HG03280 (cell line): ENCODE data around the gene FASTKD1.
A peak's percentile ranks its signal among the peaks of the same experiment; 100 is the strongest.
"Not testable (repeated sequence)": the region's sequence is repeated elsewhere in the genome, so short reads cannot be mapped to it uniquely, and the experiment has no call there.

ENCODE experiments used
- ATAC-seq: cut with Tn5 transposase; IDR thresholded peaks from one replicate; pipeline ENCODE4 v1.9.1; 2021; ENCODE audit warnings: mild to moderate bottlenecking, moderate library complexity; ENCODE audit not compliant: unreplicated experiment

The FASTKD1 gene

DNA sequence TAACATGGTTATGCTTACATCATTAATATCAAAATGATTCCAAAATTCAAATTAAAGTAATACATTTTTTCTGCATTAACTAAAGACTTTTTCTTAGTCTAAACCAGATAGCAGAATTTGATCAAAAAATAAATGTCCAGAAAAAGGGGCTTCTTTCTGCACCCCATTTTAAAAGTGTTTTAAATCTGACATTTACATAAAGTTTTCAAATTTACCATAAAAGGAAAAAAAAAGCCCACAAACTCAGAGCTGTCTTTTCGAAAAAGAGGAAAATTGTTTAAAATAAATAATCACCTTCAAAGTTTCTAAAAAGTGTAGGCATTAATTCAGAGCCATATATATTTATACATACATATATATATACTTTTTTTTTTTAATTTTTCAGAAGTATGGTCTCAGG is 1.5 kb downstream of the FASTKD1 start:
- no peak for ATAC-seq

DNA sequence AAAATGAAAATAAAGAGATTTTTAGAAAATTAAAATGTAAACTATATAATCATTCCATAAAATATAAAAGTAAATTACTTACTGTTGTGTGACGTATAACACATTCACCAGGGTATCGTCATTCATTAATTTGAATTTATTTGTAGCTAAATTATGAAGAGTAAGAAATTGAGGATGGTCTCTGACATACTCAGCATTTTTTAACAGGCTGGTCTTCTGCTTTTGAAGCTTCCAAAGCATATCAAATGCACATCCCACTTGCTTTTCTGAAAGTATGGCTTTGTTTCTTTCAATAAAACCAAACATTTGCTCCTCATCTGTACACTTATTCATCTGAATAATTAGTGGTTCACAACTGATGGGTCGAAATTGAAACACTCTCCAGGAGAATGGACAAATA is 2.1 kb downstream of the FASTKD1 start:
- no peak for ATAC-seq

DNA sequence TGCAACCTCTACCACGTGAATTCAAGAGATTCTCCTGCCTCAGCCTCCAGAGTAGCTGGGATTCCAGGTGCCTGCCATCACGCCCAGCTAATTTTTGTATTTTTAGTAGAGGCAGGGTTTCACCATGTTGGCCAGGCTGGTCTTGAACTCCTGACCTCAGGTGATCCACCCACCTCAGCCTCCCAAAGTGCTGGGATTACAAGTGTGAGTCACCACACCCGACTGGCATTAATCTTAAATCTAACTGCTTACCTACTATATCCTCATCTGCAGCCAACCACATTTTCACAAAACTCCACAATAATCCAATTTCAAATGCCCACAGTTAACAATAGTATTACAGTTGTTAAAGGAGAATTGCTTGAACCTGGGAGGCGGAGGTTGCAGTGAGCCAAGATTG is 2.9 kb downstream of the FASTKD1 start:
- ATAC-seq: not testable (repeated sequence)

- ATAC-seq: no peak
These were observed 3.7 kb downstream of the FASTKD1 start for GRCh38 chr2:169569948-169570347.

GRCh38 chr2:169565686-169566085 is 8.0 kb downstream of the FASTKD1 start:
- ATAC-seq: no peak

- ATAC-seq: no peak
These were observed 11.1 kb downstream of the FASTKD1 start for GRCh38 chr2:169562519-169562918.

DNA sequence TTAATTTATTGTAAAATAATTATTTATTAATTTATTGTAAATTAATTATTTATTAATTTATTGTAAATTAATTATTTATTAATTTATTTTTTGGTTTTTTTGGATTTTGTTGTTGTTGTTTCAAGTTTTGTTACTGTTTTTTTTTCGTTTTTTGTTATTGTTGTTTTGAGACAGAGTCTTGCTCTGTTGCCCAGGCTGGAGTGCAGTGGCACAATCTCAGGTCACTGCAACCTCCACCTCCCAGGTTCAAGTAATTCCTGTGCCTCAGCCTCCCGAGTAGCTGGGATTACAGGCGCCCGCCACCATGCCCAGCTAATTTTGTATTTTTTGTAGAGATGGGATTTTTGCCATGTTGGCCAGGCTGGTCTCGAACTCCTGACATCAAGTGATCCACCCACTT is 11.6 kb downstream of the FASTKD1 start:
- ATAC-seq: not testable (repeated sequence)

DNA sequence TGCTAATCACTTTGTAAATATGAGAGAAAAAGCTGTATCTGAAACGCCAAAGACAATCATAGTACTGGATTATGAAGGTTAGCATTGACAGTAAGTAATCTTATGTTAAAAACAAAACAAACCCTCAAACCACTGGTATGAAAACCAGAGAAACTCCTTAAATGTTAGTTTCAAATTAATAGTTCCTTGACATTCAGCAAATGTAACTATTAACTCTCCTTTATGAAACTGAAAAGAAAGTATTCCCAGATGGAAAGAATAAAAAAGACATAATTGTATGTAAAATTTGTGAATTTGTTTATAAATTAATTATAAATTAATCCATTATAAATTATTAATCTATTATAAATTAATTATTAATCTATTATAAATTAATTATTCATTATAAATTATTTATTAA is 12.3 kb downstream of the FASTKD1 start:
- ATAC-seq: no peak

DNA sequence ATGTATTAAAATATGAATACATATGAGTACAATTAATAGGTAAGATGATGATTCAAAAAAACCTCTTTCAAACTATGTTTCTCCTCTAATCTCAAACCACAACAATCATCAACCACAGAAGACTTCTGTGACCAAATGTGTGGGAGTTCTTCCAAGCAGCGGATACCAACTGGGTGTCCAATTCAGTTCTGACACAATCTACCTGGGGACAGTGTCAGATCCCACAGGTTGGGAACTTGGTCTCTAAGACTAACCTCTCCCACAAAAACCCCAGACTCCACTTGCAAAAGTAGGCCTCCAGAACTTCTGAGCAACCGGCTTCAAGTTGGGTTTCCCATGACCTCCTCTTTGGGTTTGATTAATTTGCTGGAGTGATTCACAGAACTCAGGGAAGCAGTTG is 26.9 kb downstream of the FASTKD1 start:
- ATAC-seq: no peak

- no peak for ATAC-seq
These were observed 31.2 kb downstream of the FASTKD1 start for GRCh38 chr2:169542433-169542832.

GRCh38 chr2:169540146-169540545 is 33.5 kb downstream of the FASTKD1 start:
- no peak for ATAC-seq

DNA sequence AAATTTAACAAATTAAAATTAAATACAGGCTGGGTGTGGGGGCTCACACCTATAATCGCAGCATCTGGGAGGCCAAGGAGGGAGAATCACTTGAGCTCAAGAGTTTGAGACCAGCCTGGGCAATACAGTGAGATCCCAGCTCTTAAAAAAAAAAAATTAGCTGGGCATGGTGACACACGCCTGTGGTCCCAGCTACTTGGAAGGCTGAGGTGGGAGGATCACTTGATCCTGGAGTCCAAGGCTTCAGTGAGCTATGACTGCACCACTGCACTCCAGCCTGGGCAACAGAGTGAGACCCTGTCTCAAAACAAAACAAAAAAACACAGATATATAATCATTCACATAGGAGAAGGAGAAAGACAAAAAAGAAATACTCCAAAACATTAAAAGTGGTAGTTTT is 34.2 kb downstream of the FASTKD1 start:
- ATAC-seq: not testable (repeated sequence)

DNA sequence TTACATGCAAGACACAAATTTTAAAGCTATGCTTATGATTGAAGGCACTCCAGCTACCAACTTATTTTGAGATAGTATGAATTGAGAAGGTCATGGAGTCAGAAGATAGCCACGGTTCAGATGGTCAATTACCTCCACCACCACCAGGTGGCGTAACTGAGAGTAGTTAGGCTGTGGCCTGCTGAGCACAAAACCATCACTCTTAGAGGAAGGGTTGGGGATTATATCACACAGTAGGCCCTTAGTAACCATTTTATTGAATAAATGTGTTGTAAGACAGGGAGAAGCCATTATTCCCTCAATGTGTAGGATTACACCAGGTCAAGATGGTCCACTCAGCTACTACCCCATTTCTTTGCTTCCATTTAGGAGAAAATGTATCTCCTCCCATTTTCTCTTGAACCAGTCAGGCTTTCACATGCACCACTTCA is 45.4 kb downstream of the FASTKD1 start:
- ATAC-seq: peak; percentile 97

DNA sequence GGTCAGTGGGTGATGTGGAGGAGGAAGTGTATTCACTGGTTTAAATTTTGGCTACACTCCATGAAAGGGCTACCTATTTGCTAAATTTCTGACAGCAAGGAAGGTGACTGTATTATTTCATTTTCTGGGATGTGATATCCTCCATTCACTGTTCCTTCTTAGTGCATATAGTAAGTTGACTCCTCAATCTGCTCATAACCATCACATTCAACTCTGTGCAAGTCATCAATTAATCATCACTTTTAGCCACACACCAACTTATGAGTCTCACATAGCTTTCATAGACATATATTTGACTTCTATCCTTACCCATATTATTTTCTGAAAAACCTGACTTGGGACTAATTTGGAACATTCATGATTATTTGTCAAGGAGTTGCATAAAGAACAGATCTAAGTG is 47.2 kb downstream of the FASTKD1 start:
- no peak for ATAC-seq

GRCh38 chr2:169525434-169525833 is 48.2 kb downstream of the FASTKD1 start:
- no peak for ATAC-seq

- no peak for ATAC-seq
These were observed 50.0 kb downstream of the FASTKD1 start for GRCh38 chr2:169523681-169524080.

- ATAC-seq: no peak
These were observed 52.8 kb downstream of the FASTKD1 start for GRCh38 chr2:169520896-169521295.

DNA sequence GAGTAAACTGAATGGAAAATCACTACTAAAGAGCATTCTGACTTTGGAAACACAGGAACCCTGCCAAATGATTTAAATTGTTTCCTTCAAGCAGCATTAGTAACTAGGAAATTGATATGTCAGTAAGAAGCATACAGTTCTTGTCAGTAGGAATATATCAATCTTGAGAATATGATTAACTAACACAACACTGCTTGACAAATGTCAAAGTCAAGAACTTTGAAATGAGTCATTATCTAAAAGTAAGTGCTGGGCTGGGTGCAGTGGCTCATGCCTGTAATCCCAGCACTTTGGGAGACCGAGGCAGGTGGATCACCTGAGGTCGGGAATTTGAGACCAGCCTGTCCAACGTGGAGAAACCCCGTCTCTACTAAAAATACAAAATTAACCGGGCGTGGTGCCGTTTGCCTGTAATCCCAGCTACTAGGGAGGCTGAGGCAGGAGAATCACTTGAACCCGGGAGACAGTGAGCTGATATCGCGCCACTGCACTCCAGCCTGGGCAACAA is 57.1 kb downstream of the FASTKD1 start:
- ATAC-seq: not testable (repeated sequence)

- not testable (repeated sequence) for ATAC-seq
These were observed 58.9 kb downstream of the FASTKD1 start for GRCh38 chr2:169514758-169515157.

- ATAC-seq: no peak
These were observed 59.7 kb downstream of the FASTKD1 start for GRCh38 chr2:169513926-169514325.

DNA sequence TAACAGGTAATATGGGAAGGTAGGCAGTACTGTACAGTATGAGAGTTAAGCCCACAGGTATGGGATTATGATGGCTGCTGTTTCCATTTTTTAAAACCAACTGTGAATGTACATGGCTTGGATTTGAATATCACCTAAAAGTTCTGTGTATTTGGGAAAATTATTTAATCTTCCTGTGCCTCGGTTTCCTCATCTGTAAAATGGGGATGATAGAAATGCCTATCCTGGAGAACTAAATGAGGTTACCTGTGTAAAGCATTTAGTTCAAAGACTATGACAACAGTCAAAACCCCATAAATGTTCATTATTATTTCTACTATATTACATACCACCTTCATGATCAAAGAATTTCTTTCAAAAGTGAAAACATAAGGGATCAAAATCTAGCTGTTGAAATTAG is 60.6 kb downstream of the FASTKD1 start:
- no peak for ATAC-seq

DNA sequence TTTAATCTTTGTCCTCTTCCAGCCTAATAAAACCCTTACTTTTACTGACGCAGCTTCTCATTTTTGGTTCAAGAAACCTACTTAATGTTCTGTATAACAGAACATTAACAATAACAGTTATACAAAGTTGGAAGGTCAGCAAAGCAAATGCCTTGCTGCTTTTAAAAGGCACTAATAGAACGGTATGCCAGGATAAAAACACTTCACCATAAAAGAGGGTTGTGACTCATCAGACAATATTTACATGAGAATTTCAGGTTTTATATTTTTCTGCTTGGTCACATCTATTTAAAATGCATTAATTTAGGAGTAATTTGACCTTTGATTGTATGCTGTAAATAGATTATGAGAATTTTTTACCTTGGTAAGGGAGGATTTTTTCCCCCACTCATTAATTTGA is 61.1 kb downstream of the FASTKD1 start:
- no peak for ATAC-seq

DNA sequence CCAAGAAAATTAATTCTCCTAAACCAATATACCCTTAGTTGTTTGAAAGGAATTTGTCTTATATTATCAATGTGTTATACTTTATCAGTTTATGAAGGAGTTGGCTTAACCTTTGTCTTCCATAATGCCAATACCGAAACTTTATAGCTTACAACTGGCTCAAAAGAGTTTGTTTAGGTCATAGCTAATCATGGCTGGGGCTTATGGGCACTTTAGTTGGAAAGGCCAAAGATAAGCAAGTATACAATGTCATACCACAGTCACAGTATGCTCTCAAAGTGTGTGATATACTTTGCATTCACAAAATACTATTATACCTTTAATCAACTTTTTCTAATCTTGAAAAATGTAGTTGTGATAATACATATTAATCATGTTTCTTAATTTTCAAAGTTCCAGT is 61.8 kb downstream of the FASTKD1 start:
- no peak for ATAC-seq

GRCh38 chr2:169510496-169510895 is 63.2 kb downstream of the FASTKD1 start:
- ATAC-seq: no peak
